ENCODE measurements around the gene TMPRSS3.

TMPRSS3 gene

GRCh38 chr21:42381347-42381984 is 14.4 kb downstream of the TMPRSS3 start:
- TF ChIP-seq CTCF (IDR thresholded peaks at IDR 0.05; ENCODE audit: low read depth, low read length) = peak; percentile 69
- no peaks in the 10 kb centered on the region for H3K36me3 ChIP-seq
- peak; percentile 29 for DNase-seq
- no peaks in the 10 kb centered on the region for H3K4me1 ChIP-seq
- peaks cover 17% of the 10 kb centered on the region; the same call in 1 of the 2 replicates for H3K27me3 ChIP-seq
- H3K9me3 ChIP-seq = no peaks in the 10 kb centered on the region
- no peak overlapping the region for H3K4me3 ChIP-seq (ENCODE audit: low read depth, low read length)

GRCh38 chr21:42379426-42380215 is 16.2 kb downstream of the TMPRSS3 start:
- no peaks in the 10 kb centered on the region for H3K9me3 ChIP-seq
- TF ChIP-seq CTCF (IDR thresholded peaks at IDR 0.05; ENCODE audit: low read depth, low read length) = no peak
- H3K36me3 ChIP-seq = no peaks in the 10 kb centered on the region
- H3K4me1 ChIP-seq = no peaks in the 10 kb centered on the region
- no peak overlapping the region for H3K4me3 ChIP-seq (ENCODE audit: low read depth, low read length)
- no peak for DNase-seq
- peaks cover 8% of the 10 kb centered on the region; the same call in 1 of the 2 replicates for H3K27me3 ChIP-seq

GRCh38 chr21:42378418-42378817 is 17.4 kb downstream of the TMPRSS3 start:
- H3K27me3 ChIP-seq = peaks cover 8% of the 10 kb centered on the region; the same call in 1 of the 2 replicates
- no peak for TF ChIP-seq CTCF (IDR thresholded peaks at IDR 0.05; ENCODE audit: low read depth, low read length)

GRCh38 chr21:42377951-42378340 is 17.9 kb downstream of the TMPRSS3 start:
- H3K36me3 ChIP-seq = no peaks in the 10 kb centered on the region
- peaks cover 8% of the 10 kb centered on the region; the same call in 1 of the 2 replicates for H3K27me3 ChIP-seq
- no peaks in the 10 kb centered on the region for H3K9me3 ChIP-seq
- no peak overlapping the region for H3K4me3 ChIP-seq (ENCODE audit: low read depth, low read length)
- H3K4me1 ChIP-seq = no peaks in the 10 kb centered on the region
- TF ChIP-seq CTCF (IDR thresholded peaks at IDR 0.05; ENCODE audit: low read depth, low read length) = no peak
- DNase-seq = no peak

More at GRCh38 chr21:42378418-42378817, 17.4 kb downstream of the TMPRSS3 start:
- Histone ChIP-seq H3K9me3 (no peaks in the 10 kb centered on the region), H3K4me1 (no peaks in the 10 kb centered on the region), H3K4me3 (ENCODE audit: low read depth, low read length) (no peak overlapping the region), H3K36me3 (no peaks in the 10 kb centered on the region)
- DNase-seq = no peak

GRCh38 chr21:42377211-42377950 is 18.5 kb downstream of the TMPRSS3 start:
- no peaks in the 10 kb centered on the region for H3K9me3 ChIP-seq
- H3K4me3 ChIP-seq (ENCODE audit: low read depth, low read length) = no peak overlapping the region
- no peak for DNase-seq
- no peaks in the 10 kb centered on the region for H3K36me3 ChIP-seq
- no peaks in the 10 kb centered on the region for H3K4me1 ChIP-seq
- TF ChIP-seq CTCF (IDR thresholded peaks at IDR 0.05; ENCODE audit: low read depth, low read length) = no peak
- H3K27me3 ChIP-seq = peaks cover 8% of the 10 kb centered on the region; the same call in 1 of the 2 replicates
